Raji (cell line): ENCODE results near the gene PLPP1.

Experiments used
- POLR2A ChIP-seq: IDR thresholded peaks from 2 replicates; pipeline ENCODE4 v1.6.1; 2011; ENCODE audit warnings: low read depth, low read length, control low read depth; ENCODE audit not compliant: insufficient read depth

The PLPP1 gene

DNA sequence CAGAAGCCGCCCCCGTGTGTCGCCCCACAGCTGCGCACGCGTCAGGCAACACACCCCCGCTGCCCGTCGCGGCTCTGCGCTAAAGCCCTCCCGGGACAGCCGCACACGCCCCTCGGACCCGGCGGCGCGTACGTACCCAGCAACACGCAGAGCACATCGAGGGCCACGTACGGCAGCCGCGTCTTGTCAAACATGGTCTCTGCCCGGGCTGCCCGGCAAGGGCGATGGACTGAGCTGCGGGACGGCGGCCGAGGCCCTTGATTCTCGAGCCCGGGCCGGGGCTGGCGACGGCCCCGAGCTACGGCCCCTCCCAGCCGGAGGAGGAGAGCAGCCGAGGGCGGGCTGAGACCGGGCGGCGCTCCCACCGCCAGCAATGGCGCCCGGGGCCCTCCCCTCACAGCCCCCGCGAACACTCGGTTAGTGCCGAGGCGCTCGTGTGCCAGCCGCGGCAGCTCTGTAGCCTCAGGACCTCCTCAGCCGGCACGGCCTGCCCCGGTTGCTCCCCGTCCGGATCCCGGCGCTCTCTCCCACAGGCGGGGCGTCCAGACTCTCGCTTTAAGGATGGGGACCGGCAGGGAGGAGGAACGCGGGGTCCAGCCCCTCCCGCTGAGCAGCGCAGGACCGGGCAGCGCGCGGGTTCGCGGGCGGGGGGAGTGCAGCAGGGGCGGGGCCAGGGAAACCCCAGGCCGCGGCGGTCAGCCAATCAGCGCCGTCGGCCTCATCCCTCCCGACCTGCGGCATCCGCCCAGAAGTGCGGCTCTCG, at the start of gene PLPP1:
Gene PLPP1, minus strand, starts transcription at position 529 of the 763 bp plus-strand sequence. Its CDS starts 335 bp downstream, at position 194.
- peak; percentile 59; the same call in 1 of the 2 replicates for TF ChIP-seq POLR2A

DNA sequence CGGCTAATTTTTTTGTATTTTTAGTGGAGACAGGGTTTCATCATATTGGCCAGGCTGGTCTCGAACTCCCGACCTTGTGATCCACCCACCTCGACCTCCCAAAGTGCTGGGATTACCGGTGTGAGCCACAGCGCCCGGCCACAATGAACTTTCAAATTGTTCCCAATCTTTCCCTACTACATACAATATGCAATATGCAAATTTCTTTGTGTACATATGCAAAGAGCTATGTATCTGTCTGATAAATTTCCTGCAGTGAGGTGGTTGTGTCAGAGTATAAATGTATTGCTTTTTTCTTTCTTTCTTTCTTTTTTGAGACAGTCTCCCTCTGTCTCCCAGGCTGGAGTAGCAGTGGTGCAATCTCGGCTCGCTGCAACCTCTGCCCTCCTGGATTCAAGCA, 48.8 kb upstream of the PLPP1 start:
- TF ChIP-seq POLR2A, result no peak

DNA sequence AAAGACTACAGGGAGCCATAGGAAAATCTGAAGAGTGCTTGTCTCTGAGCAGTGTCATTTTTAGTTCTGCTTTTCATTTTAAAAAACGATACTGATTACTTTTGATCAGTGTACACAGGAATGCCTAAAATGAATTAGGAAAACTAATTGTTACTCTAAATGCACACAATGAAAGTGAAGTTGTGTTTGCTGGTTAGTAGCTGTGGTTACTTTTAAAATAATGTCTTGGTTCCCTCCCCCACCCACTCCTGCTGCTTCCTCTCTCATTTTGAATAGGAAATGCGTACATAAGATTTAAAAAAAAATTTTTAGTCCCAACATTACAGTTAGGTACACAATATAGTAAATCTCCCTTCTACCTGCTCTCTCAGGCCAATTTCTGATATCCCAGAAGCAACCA, 47.5 kb upstream of the PLPP1 start:
- TF ChIP-seq POLR2A, result no peak

DNA sequence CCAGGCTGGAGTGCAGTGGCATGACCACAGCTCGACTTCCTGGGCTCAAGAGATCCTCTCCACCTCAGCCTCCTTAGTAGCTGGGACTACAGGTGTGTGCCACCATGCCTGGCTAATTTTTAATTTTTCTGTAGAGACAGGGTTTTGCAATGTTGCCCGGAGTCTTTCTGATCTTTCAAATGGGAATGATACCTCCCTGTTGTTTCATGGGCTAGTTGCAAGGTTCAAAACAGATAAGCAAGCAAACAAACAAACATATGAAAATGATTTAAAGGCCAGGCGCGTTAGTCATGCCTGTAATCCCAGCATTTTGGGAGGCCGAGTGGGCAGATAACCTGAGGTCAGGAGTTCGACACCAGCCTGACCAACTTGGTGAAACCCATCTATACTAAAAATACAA, 45.3 kb upstream of the PLPP1 start:
- TF ChIP-seq POLR2A, result no peak

DNA sequence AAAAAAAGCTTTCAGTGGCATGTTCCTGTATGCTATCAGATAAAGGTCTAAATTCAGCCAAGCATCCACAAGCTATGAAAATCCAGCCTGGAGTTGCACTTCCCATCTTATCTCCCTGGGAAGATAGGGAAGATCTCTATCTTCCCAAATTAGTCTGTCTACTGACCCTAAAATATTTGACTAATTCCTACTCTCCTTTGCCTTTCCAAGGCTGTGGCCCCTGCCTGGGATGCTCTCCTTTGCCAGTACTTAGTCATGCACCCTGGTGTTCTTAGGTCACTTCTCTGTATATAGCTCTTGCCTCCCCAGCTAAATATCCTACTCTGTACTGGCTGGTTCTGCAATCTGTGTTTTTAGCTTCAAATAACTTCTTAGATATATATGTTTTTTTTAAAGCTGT, 44.0 kb upstream of the PLPP1 start:
- TF ChIP-seq POLR2A, result no peak

DNA sequence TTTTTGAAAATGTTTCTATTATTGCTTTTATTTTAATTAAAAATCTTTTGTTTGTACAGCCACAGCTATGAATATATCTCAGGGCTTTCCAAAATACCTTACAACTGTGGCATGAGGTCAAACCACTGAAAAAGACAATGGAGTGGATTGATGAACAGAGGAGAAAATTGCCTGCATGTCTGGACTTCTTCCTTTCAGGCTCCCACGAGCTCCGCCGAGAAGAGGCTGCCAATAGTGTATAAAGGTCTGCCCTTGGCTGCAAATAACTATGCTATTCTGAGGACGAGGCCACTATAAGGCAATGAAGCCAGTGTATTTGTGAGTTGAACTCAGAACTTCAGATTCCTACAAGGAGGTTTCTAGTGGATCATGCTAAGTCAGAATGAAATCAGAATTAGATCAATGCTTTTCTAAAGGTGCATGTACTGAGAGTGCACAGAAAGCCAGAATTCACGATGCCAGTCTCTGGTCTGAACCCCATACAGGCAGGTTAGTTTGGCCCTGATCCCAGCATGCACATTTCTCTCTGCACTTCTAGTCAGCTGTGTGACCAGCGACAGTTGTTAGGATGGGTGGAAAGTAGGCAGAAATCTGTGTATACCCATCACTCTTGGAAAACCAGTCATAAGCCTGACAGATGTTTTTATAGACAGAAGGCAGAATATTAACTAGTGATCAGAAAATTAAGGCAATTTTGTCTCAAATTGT, 42.7 kb upstream of the PLPP1 start:
- no peak for TF ChIP-seq POLR2A

DNA sequence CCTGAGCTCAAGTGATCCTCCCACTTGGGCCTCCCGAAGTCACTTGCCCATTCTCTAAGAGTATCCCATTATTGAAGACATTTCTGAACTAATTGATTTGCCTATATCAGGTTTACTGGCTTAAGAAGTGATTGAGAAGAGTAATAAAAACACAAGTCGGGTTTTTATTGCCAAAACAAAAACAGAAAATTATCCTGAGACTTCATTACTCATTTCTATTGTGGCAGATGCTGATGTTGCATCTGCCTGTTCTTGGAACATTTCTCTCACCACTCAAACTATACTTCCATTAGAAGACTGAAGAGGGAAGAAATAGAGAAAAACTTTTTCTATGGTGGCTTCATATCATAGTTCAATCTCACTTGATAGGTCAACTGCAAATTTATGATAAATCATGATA, 41.9 kb upstream of the PLPP1 start:
- no peak for TF ChIP-seq POLR2A

DNA sequence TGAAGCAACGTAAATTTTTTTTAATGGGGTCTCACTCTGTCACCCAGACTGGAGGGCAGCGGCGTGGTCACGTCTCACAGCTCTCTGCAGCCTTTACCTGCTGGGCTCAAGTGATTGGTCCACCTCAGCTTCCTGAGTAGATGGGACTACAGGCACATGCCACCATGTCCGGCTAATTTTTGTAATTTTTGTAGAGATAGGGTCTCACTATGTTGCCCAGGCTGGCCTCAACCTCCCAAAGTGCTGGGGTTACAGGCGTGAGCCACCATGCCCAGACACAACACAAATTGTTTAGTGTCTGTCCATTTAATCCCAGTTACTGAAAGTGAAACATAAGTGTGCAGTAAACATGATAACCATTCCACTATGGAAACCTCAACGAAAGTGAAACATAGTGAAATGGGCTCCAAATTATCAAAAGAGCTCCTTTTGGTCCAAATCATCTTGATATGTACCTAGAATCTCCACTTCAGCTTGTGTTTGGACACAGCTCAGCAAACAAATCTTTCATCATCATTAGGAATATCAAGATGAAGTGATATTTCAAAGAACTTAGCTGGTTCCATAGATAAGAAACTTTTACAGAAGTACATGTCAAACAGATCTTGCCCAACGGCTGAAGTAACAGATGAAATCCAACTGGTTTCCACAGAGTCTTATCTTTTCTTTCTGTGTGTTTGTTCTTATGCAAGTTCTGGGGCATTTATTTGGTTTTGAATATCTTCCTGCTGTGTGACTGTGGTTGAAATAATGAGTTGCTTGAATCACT, 41.2 kb upstream of the PLPP1 start:
- TF ChIP-seq POLR2A, result no peak

DNA sequence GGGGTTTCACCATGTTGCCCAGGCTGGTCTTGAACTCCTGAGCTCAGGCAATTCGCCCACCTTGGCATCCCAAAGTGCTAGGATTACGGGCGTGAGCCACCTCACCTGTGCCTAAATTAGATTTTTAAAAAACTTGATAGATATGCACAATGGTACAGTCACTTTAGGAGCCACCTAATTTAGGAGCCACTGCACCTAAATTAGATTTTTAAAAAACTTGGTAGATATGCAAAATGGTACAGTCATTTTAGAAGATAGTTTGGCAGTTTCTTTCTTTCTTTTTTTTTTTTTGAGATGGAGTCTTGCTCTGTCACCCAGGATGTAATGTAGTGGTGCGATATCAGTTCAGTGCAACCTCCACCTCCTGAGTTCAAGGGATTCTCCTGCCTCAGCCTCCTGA, 37.8 kb upstream of the PLPP1 start:
- TF ChIP-seq POLR2A, result no peak

DNA sequence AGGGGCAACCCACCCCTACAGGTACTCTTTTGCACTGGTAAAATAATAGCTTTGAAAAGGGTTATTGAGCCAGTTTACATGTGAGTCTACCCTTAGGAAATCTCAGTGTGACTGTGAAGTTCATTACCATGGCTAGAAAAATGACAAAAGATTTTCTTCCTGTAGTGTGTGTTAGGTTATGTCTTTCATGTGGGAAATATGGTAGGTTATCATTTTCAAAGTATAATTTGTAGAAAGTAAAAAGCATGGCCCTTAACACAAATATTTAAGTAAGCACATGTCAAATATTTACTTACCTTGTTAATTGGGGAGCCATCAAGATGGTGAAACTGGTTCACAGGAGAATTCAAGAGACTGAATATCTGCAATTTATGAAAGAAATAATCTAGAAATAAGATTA, 37.3 kb upstream of the PLPP1 start:
- TF ChIP-seq POLR2A, result no peak

DNA sequence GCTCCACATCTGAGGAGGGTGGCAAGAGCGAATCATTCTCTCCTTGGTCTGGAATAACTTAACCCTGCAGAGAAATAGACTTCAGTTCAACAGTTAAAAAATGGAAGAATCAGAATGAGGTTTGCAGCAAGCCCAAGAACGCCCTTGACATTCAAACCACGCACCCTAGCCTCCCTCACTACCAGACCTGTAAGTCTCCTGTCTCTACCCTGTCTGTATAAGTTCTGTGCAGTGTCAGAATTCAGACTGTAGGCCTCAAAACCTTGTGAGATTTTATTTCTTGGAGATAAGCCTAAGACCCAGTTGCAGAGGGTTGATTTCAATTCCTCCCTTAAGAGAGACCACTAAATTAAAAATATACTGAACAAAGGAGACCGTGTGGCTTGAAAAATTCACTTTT, 35.8 kb upstream of the PLPP1 start:
- TF ChIP-seq POLR2A, result no peak

DNA sequence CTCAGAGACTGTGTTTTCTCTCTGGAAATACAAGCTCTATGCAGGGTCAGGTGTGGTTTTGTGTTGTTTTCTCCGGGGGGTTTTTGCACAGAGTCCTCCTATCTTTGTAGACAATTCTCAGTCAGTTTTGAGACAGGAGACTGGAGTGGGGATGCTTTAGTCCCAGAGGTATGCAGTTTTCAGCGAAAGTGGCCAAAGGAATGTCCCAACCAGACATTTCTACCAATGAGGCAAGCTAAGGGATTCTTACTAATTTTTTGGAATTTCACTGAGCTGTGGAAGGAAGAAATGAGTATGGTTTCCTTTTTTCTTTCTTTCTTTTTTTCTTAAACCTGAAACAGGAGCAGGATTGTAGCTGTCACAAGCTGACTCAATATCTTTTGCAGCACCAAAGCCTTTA, 35.3 kb upstream of the PLPP1 start:
- TF ChIP-seq POLR2A, result no peak

DNA sequence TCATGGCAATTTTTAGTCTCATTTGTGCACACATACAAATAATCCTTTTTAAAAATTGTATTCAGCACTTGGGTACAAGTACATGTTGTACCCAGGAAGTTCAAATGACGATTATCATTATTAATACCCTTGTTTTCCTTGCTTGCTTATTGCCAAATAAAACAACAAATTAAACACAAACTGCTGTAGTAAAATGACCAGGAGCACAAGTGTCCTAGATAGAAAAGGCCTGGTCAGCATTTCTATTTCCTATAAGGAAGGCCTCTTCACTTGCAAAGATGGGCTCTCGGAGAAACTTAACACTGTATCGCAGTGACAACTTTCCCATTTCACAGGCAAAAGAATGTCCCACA, 34.7 kb upstream of the PLPP1 start:
- TF ChIP-seq POLR2A, result no peak

DNA sequence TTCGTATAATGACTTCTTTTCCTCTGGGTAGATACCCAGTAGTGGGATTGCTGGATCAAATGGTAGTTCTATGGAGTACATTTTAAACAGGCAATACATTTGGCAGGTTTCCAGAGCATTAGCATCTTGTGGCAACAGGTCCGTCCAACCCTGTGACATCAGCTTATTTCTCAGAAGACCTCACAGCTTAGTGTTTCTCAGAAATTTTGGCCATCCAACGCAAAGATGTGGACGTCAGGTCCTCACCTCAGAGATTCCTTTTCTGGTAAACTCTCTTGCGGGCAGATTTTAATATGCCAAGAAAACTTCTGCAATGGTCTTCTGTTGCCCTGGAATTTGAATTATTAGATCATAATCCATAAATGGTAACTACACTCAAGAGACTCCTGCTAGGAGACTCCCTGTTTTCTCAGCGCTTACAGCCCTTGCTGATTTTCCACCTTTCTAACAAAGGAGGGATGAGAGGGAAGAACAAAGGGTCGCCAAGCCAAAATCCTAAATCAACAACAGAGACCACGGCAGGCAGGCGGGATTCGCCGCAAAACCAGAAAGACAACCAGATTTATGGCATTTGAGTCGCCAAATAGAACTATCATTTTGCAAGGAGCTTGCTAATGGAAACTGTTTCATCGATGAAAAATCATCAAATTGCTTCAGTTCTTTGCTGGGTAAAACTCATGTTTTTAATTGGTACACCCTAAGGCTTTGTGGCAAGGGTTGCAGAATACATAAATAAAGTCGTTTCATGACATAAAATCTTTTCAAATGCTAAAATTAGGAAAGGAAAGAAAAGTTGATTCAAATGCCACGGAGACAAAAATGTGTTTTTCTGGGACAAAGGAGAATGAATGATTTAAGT, 34.1 kb upstream of the PLPP1 start:
- no peak for TF ChIP-seq POLR2A

DNA sequence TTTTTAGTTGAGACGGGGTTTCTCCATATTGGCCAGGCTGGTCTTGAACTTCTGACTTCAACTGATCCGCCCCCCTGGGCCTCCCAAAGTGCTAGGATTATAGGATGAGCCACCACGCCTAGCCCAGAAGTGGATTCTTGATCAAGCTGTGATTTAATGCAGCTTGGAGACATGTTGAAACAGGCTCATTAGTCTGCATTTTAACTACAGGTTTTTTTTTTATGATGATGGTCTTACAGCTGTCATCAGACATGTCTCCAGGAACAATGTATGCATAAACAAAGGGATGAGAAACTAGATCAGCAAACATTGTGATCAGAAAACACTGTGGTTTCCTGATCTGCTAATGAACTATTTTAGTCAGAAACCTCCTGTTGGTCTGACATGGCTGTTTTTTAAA, 30.0 kb upstream of the PLPP1 start:
- TF ChIP-seq POLR2A, result no peak
